Duodenal mucosa (tissue), 2 donors: ENCODE data around the gene ZPBP2.

ENCODE experiments used
- H3K27ac ChIP-seq: one replicate; pipeline ENCODE4 v1.7.0; 2013; ENCODE audit warnings: low read depth, low read length
- H3K27me3 ChIP-seq, 2 donors: one replicate each; pipeline ENCODE4 v1.7.0; 2013; ENCODE audit warnings: low read length in 2 of 2, control low read depth in 1 of 2; ENCODE audit not compliant: insufficient read depth in 2 of 2, control insufficient read depth in 1 of 2
- H3K36me3 ChIP-seq, 2 donors: one replicate each; pipeline ENCODE4 v1.7.0; 2013; ENCODE audit warnings: low read length in 2 of 2, control low read depth in 1 of 2; ENCODE audit not compliant: insufficient read depth in 2 of 2, control insufficient read depth in 1 of 2
- H3K4me1 ChIP-seq, 2 donors: one replicate each; pipeline ENCODE4 v1.7.0; 2013; ENCODE audit warnings: low read length in 2 of 2, control low read depth in 1 of 2; ENCODE audit not compliant: insufficient read depth in 2 of 2, control insufficient read depth in 1 of 2
- H3K4me3 ChIP-seq, 2 donors: one replicate each; pipeline ENCODE4 v1.7.0; 2013; ENCODE audit warnings: low read length in 2 of 2, low read depth in 1 of 2
- H3K9ac ChIP-seq, 2 donors: one replicate each; pipeline ENCODE4 v1.7.0; 2013; ENCODE audit warnings: low read length in 2 of 2, low read depth in 1 of 2
- H3K9me3 ChIP-seq, 2 donors: one replicate each; pipeline ENCODE4 v1.7.0; 2013; ENCODE audit warnings: low read length in 2 of 2, control low read depth in 1 of 2; ENCODE audit not compliant: control insufficient read depth in 1 of 2

ZPBP2 gene

GRCh38 chr17:39867880-39868553 is at the start of gene ZPBP2:
Gene ZPBP2, plus strand, starts transcription at chr17:39868202. Its CDS starts 153 bp downstream, at chr17:39868355.
- Histone ChIP-seq H3K36me3 (no peaks in the 10 kb centered on the region), H3K4me1 (peaks cover 4 to 10% of the 10 kb centered on the region in 2 donors), H3K9ac (no peak within 1 kb of the TSS), H3K27ac (no peak within 1 kb of the TSS), H3K9me3 (no peaks in the 10 kb centered on the region), H3K4me3 (peak within 1 kb of the TSS; percentile 38 to 54), H3K27me3 (peaks cover 22 to 30% of the 10 kb centered on the region in 2 donors)

- H3K4me3 ChIP-seq, result no peak overlapping the region
- H3K9me3 ChIP-seq, result peaks cover 3% of the 10 kb centered on the region in 2 donors
- no peak overlapping the region for H3K27ac ChIP-seq
- H3K27me3 ChIP-seq, result no peaks in the 10 kb centered on the region
- H3K36me3 ChIP-seq, result no peaks in the 10 kb centered on the region
- H3K4me1 ChIP-seq, result peaks cover 0 to 4% of the 10 kb centered on the region in 2 donors
- H3K9ac ChIP-seq, result no peak overlapping the region
Observed at GRCh38 chr17:39818358-39819000, 49.5 kb upstream of the ZPBP2 start.

- H3K36me3 ChIP-seq, result no peaks in the 10 kb centered on the region
- no peaks in the 10 kb centered on the region for H3K27me3 ChIP-seq
- peaks cover 8 to 14% of the 10 kb centered on the region in 2 donors for H3K9me3 ChIP-seq
- no peak overlapping the region for H3K27ac ChIP-seq
- H3K4me1 ChIP-seq, result peaks cover 0 to 4% of the 10 kb centered on the region in 2 donors
- no peak overlapping the region for H3K9ac ChIP-seq
- H3K4me3 ChIP-seq, result no peak overlapping the region
Observed at GRCh38 chr17:39820541-39820940, 47.5 kb upstream of the ZPBP2 start.

- no peak overlapping the region for H3K27ac ChIP-seq
- H3K9ac ChIP-seq, result no peak overlapping the region
- no peaks in the 10 kb centered on the region for H3K27me3 ChIP-seq
- peaks cover 8 to 14% of the 10 kb centered on the region in 2 donors for H3K9me3 ChIP-seq
- H3K4me3 ChIP-seq, result no peak overlapping the region
- no peaks in the 10 kb centered on the region for H3K36me3 ChIP-seq
- peaks cover 0 to 4% of the 10 kb centered on the region in 2 donors for H3K4me1 ChIP-seq
Observed at GRCh38 chr17:39820987-39821386, 47.0 kb upstream of the ZPBP2 start.

- Histone ChIP-seq H3K27ac (no peak overlapping the region), H3K27me3 (no peaks in the 10 kb centered on the region), H3K4me3 (no peak overlapping the region), H3K9me3 (peaks cover 8 to 14% of the 10 kb centered on the region in 2 donors), H3K4me1 (peaks cover 0 to 4% of the 10 kb centered on the region in 2 donors), H3K36me3 (no peaks in the 10 kb centered on the region), H3K9ac (no peak overlapping the region)
Observed at GRCh38 chr17:39822051-39822451, 46.0 kb upstream of the ZPBP2 start.

- Histone ChIP-seq H3K27me3 (no peaks in the 10 kb centered on the region), H3K27ac (no peak overlapping the region), H3K9ac (no peak overlapping the region), H3K36me3 (peaks cover 0 to 3% of the 10 kb centered on the region in 2 donors), H3K4me1 (peaks cover 0 to 4% of the 10 kb centered on the region in 2 donors), H3K4me3 (no peak overlapping the region), H3K9me3 (peaks cover 8 to 14% of the 10 kb centered on the region in 2 donors)
Observed at GRCh38 chr17:39823407-39824054, 44.5 kb upstream of the ZPBP2 start.

- no peaks in the 10 kb centered on the region for H3K4me1 ChIP-seq
- peaks cover 8 to 14% of the 10 kb centered on the region in 2 donors for H3K9me3 ChIP-seq
- no peak overlapping the region for H3K9ac ChIP-seq
- H3K27me3 ChIP-seq, result no peaks in the 10 kb centered on the region
- H3K4me3 ChIP-seq, result no peak overlapping the region
- H3K36me3 ChIP-seq, result peaks cover 0 to 3% of the 10 kb centered on the region in 2 donors
- H3K27ac ChIP-seq, result no peak overlapping the region
Observed at GRCh38 chr17:39826334-39826733, 41.7 kb upstream of the ZPBP2 start.

GRCh38 chr17:39828443-39828842 is 39.6 kb upstream of the ZPBP2 start:
- no peak overlapping the region for H3K4me3 ChIP-seq
- H3K27me3 ChIP-seq, result no peaks in the 10 kb centered on the region
- no peaks in the 10 kb centered on the region for H3K4me1 ChIP-seq
- no peak overlapping the region for H3K27ac ChIP-seq
- peaks cover 5 to 11% of the 10 kb centered on the region in 2 donors for H3K9me3 ChIP-seq
- no peak overlapping the region for H3K9ac ChIP-seq
- peaks cover 0 to 3% of the 10 kb centered on the region in 2 donors for H3K36me3 ChIP-seq

GRCh38 chr17:39831588-39831987 is 36.4 kb upstream of the ZPBP2 start:
- Histone ChIP-seq H3K27ac (no peak overlapping the region), H3K9me3 (no peaks in the 10 kb centered on the region), H3K9ac (no peak overlapping the region), H3K4me1 (no peaks in the 10 kb centered on the region), H3K36me3 (peaks cover 0 to 3% of the 10 kb centered on the region in 2 donors), H3K4me3 (no peak overlapping the region), H3K27me3 (no peaks in the 10 kb centered on the region)

- Histone ChIP-seq H3K36me3 (no peaks in the 10 kb centered on the region), H3K9me3 (no peaks in the 10 kb centered on the region), H3K4me1 (no peaks in the 10 kb centered on the region)
Observed at GRCh38 chr17:39834017-39834416, 34.0 kb upstream of the ZPBP2 start.

More at GRCh38 chr17:39834017-39834416, 34.0 kb upstream of the ZPBP2 start:
- no peak overlapping the region for H3K27ac ChIP-seq
- H3K4me3 ChIP-seq, result no peak overlapping the region
- no peaks in the 10 kb centered on the region for H3K27me3 ChIP-seq
- no peak overlapping the region for H3K9ac ChIP-seq
